Ramos (cell line): ENCODE data around the gene ZNF672.
"Not testable (repeated sequence)": the region's sequence is repeated elsewhere in the genome, so short reads cannot be mapped to it uniquely, and the experiment has no call there.

Experiments
- in situ Hi-C: fragments of 300-500 bp; cut with MboI; formaldehyde crosslinking; loops from one replicate; pipeline ENCODE4 v1.14.3; 2022; ENCODE audit warnings: low sequenced_read_pairs; ENCODE audit not compliant: unreplicated experiment

The ZNF672 gene

DNA sequence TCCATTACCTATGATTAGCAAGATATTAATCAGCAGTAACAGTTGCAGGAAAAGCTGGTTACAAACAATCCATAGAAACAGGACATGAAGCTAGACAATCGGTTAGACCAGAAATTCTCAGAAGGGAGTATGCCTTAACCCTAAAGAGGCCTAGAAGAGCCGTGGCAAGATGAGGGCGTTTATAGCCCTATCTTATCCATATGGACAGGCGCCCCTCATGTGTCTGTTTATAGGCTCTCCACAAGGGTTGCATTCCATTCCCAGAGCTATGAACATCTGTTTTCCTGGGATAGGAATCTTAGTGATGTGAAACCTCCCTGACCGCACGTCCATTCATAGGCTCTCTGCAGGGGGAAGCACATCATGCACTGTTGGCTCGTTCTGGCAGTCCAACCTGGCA, 44.4 kb downstream of the ZNF672 start:
- in situ Hi-C loops = not testable (repeated sequence)

DNA sequence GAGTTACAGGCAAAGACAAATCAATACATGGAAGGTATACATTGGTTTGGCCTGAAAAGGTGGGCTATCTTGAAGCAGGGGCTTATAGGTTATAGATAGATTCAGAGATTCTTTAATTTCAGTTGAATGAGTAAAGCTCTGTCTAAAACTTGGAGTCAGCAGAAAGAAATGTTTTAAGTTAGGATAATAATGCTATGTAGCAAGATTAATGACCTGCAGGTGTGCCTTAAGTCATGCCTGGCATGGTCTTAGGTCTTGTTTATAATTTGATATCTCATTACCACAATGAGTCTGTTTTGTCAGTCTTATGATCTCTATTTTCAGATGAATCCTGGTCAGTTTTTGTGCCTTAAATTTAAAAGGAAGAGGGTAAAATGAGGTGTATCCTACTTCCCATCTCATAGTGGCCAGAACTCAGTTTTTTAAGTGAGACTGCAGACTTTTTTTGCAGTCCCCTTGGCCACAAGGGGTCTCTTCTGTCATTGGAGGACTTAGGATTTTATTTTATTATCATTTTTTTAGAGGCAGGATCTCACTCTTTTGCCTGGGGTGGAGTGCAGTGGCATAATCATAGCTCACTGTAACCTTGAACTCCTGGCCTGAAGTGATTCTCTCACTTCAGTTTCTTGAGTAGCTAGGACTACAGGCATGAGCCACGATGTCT, 46.7 kb downstream of the ZNF672 start:
- in situ Hi-C loops = no loop called here

DNA sequence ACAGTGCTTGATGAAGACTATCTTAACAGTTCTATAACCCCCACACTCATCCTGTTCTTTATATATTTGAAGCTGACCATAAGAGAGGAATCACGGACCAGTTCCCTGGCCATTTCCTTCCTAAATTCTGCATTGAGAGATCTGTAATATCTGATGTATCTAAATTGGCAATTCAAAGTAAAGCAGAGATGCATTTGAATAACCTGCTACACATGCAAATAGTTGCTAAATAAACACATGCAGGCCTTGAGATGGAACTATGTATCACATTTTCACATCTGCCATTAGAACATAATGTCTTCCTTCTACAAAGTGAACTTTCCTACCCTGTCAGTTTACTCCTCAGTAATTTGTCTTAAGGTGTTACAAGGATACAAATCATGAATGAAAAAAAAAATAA, 47.6 kb downstream of the ZNF672 start:
- in situ Hi-C loops = no loop called here

DNA sequence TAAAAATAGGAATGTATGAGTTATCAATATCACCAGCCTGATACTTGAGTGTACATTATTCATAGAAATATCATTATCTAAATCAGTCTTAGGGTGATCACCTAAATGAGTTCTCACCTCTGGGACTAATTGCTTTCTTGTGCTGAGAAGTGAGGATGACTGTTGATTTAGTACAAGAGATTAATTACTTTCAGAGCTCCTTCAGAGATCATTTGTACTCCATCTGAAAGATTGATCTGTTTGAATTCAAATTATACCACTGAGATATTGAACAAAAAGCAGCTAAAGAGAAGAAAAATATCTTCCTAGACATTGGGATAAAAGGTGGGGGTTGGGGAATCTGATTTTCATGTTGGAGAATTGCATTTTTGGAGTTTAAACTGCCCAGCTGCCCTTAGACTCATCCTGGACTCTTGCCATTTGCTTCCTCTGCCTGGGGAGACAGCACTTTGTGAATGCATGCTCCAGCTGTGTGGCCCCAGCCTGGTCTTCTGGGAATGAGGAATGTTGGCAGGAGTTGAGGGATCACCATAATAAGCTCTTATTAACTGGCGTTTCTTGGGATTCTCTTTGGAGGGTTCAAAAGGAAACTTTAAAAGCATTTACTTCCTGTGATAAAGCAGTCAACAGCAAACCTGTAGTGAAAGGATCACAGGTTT, 48.3 kb downstream of the ZNF672 start:
- in situ Hi-C loops = no loop called here

GRCh38 chr1:248889914-248890243, 51.9 kb downstream of the ZNF672 start:
- in situ Hi-C loops = not testable (repeated sequence)

DNA sequence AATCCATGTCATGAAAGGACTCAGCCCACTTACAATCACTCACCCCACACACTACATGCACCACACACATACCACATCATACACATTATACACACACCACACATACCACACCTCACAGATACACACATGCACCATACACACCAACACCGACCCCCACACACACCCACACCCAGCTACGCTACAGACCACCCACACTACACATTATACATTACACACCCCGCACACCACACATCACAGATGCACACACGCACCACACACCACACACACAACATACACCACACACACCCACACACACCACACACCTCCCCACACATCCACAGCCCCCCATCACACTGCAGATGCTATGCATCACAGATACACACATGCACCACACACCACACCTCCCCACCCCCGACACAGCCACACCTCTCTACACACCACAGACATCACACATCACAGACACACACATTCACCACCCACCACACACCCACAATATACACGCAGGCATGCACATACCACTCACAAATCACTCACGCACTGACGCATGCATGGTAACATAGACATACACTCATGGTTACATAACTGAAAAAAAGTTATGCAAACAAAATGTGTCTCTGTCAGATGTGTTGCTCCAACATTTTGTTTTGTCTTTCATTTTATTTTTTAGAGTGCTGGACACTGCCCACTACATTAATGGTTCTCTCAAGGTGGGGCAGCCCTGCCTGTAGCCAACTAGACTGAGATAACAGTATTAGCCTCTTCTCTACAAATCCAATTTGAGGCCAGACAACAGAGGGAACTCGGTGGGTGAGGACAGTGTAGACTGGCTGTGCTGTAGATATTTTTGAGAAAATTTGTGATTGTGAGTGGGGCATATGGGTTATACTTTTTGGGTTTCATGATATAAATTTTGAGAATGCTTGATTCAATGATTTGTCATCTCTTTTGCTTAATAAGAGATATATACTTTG, 52.8 kb downstream of the ZNF672 start:
- in situ Hi-C loops = no loop called here

DNA sequence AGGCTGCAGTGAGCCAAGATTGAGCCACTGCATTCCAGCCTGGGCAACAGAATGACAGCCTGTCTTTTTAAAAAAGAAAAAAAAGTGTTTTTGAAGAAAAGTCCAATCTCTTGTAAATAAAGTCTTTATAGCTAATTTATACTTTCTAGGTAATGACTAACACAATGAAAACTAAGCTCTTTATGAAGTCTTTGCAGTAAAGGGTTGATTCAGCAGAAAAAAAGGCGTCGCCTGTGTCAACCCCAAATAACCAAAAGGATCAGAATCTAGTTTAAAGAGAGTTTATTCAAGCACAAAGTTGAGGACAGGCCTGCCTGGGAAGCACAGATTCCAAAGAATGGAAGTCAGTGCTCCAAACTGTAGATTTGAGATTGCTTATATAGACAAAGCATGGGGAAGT, 53.7 kb downstream of the ZNF672 start:
- in situ Hi-C loops = no loop called here

DNA sequence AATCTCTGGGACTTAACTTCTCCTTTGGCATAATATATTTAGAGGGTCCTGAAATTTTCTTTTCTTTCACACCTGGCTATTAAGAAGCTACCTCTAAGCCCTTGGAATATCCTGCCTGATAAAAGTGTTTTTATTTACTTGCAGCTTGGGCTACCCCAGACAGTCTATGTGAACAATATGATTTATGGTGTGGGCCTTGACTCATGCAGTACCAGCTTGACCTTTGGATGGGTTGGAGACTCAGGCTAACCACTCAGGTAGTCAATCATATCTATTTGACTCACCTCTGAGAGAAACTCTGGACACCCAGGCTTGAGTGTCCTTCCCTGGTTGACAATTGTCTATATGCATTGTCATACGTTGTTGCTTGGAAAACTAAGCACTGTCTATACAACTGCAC, 54.6 kb downstream of the ZNF672 start:
- in situ Hi-C loops = no loop called here

- in situ Hi-C loops = no loop called here
These were observed 56.8 kb downstream of the ZNF672 start for GRCh38 chr1:248894837-248895236.

- in situ Hi-C loops = no loop called here
These were observed 59.7 kb downstream of the ZNF672 start for GRCh38 chr1:248897412-248898337.
